Type B pancreatic cell (in vitro differentiated cells): ENCODE results near the gene PRKCB. TPM values are rescaled to one million over a fixed set of nuclear protein-coding genes. Genes with fewer than 3 reads are reported as not detected.

Experiments
- DNase-seq: peaks from one replicate; pipeline ENCODE4 v3.0.0; 2021; ENCODE audit warnings: mixed read lengths; ENCODE audit not compliant: unreplicated experiment; ENCODE audit errors: extremely low spot score
- H3K27ac Mint-ChIP-seq: 2 replicates; pipeline ENCODE4 v1.8.0; 2021; ENCODE audit warnings: mild to moderate bottlenecking, mixed read lengths
- H3K27me3 Mint-ChIP-seq: 2 replicates; pipeline ENCODE4 v1.8.0; 2021; ENCODE audit warnings: mixed read lengths
- H3K36me3 Mint-ChIP-seq: 2 replicates; pipeline ENCODE4 v1.8.0; 2021; ENCODE audit warnings: mixed read lengths
- H3K4me1 Mint-ChIP-seq: one replicate; pipeline ENCODE4 v1.8.0; 2021; ENCODE audit warnings: mixed read lengths; ENCODE audit not compliant: unreplicated experiment
- H3K4me3 Mint-ChIP-seq: 2 replicates; pipeline ENCODE4 v1.8.0; 2021; ENCODE audit warnings: mild to moderate bottlenecking, mixed read lengths
- H3K9me3 Mint-ChIP-seq: 2 replicates; pipeline ENCODE4 v1.8.0; 2021; ENCODE audit warnings: mixed read lengths
- CTCF ChIP-seq: fragments of 200-600 bp; sonication (generic); conservative IDR thresholded peaks from 2 replicates; pipeline ENCODE4 v1.5.0; 2021; ENCODE audit warnings: antibody characterized with exemption, mild to moderate bottlenecking
- total RNA-seq: library from RNA; stranded (reverse); gene quantifications from 2 replicates; pipeline ENCODE4 v1.2.1, GENCODE V29; 2021; ENCODE audit warnings: low replicate concordance

Gene PRKCB
- total RNA-seq, 1 donor from 2014 or later = 10.2 TPM

GRCh38 chr16:23965137-23965733 lies 129.5 kb downstream of the PRKCB start:
- H3K4me1 Mint-ChIP-seq = no peaks in the 10 kb centered on the region
- H3K36me3 Mint-ChIP-seq = no peaks in the 10 kb centered on the region
- no peaks in the 10 kb centered on the region for H3K9me3 Mint-ChIP-seq
- DNase-seq = no peak
- no peak overlapping the region for H3K27ac Mint-ChIP-seq
- no peak overlapping the region for H3K4me3 Mint-ChIP-seq
- no peak for TF ChIP-seq CTCF
- peaks cover 27% of the 10 kb centered on the region for H3K27me3 Mint-ChIP-seq

- H3K4me3 Mint-ChIP-seq = no peak overlapping the region
- H3K27me3 Mint-ChIP-seq = peaks cover 24% of the 10 kb centered on the region
- peak overlapping the region; percentile 3 for H3K27ac Mint-ChIP-seq
- H3K9me3 Mint-ChIP-seq = no peaks in the 10 kb centered on the region
- no peak for DNase-seq
- no peaks in the 10 kb centered on the region for H3K36me3 Mint-ChIP-seq
- no peaks in the 10 kb centered on the region for H3K4me1 Mint-ChIP-seq
- no peak for TF ChIP-seq CTCF
These were observed 131.0 kb downstream of the PRKCB start for GRCh38 chr16:23966597-23967394.

DNA sequence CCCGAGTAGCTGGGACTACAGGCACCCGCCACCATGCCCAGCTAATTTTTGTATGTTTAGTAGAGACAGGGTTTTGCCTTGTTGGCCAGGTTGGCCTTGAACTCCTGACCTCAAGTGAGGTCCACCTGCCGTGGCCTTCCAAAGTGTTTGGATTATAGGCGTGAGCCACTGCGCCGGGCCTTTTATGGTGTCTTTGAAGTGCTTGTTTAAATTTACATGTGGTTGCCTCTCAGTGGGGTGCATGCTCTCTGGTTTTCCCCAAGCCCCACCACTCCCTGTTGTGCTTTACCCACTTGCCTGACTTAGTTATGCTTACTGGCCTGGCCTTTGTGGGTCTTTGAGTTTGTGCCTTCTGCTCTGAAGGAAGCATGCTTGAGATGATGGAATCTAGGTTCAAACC lies 132.0 kb downstream of the PRKCB start:
- H3K27ac Mint-ChIP-seq = no peak overlapping the region
- H3K4me1 Mint-ChIP-seq = no peaks in the 10 kb centered on the region
- no peaks in the 10 kb centered on the region for H3K36me3 Mint-ChIP-seq
- no peak for TF ChIP-seq CTCF
- DNase-seq = no peak
- H3K27me3 Mint-ChIP-seq = peaks cover 17% of the 10 kb centered on the region
- H3K4me3 Mint-ChIP-seq = no peak overlapping the region
- H3K9me3 Mint-ChIP-seq = no peaks in the 10 kb centered on the region

- Mint-ChIP-seq H3K27me3 (peaks cover 13% of the 10 kb centered on the region), H3K9me3 (no peaks in the 10 kb centered on the region), H3K4me1 (no peaks in the 10 kb centered on the region), H3K4me3 (no peak overlapping the region), H3K27ac (no peak overlapping the region), H3K36me3 (no peaks in the 10 kb centered on the region)
- no peak for DNase-seq
- no peak for TF ChIP-seq CTCF
These were observed 132.4 kb downstream of the PRKCB start for GRCh38 chr16:23968176-23968575.

- DNase-seq = no peak
- Mint-ChIP-seq H3K9me3 (no peaks in the 10 kb centered on the region), H3K36me3 (no peaks in the 10 kb centered on the region), H3K27me3 (peaks cover 19% of the 10 kb centered on the region), H3K4me3 (no peak overlapping the region), H3K27ac (no peak overlapping the region), H3K4me1 (peaks cover 3% of the 10 kb centered on the region)
- TF ChIP-seq CTCF = no peak
These were observed 133.9 kb downstream of the PRKCB start for GRCh38 chr16:23969468-23970297.
